GM20431 (cell line): ENCODE results near the gene SLC25A39.

ENCODE experiments used
- in situ Hi-C: fragments of 300-500 bp; cut with MseI, MboI; formaldehyde crosslinking; loops from one replicate; pipeline ENCODE4 v1.15.0; 2020; ENCODE audit warnings: low sequenced_read_pairs; ENCODE audit not compliant: unreplicated experiment

Gene SLC25A39

GRCh38 chr17:44283344-44284023, 41.1 kb downstream of the SLC25A39 start:
- in situ Hi-C loops, result no loop called here

- in situ Hi-C loops, result no loop called here
Observed at GRCh38 chr17:44282264-44282663, 42.4 kb downstream of the SLC25A39 start.

GRCh38 chr17:44281570-44281969, 43.1 kb downstream of the SLC25A39 start:
- in situ Hi-C loops, result no loop called here

GRCh38 chr17:44280392-44280937, 44.2 kb downstream of the SLC25A39 start:
- in situ Hi-C loops, result no loop called here

GRCh38 chr17:44279666-44280391, 44.8 kb downstream of the SLC25A39 start:
- in situ Hi-C loops, result no loop called here

GRCh38 chr17:44279346-44279665, 45.3 kb downstream of the SLC25A39 start:
- in situ Hi-C loops, result no loop called here

- in situ Hi-C loops, result no loop called here
Observed at GRCh38 chr17:44277976-44278375, 46.6 kb downstream of the SLC25A39 start.

GRCh38 chr17:44273607-44274006, 51.0 kb downstream of the SLC25A39 start:
- in situ Hi-C loops, result no loop called here

- in situ Hi-C loops, result no loop called here
Observed at GRCh38 chr17:44272954-44273353, 51.7 kb downstream of the SLC25A39 start.

- in situ Hi-C loops, result no loop called here
Observed at GRCh38 chr17:44272321-44272951, 52.2 kb downstream of the SLC25A39 start.
